B cell (primary cell): ENCODE results near the gene S100A3. TPM values are rescaled to one million over a fixed set of nuclear protein-coding genes. Genes with fewer than 3 reads are reported as not detected.
A peak's percentile ranks its signal among the peaks of the same experiment; 100 is the strongest.

Source experiments
- ATAC-seq: fragments of 200-7000 bp; cut with Tn5 transposase; one replicate; pipeline ENCODE4 v1.10.0; 2021; ENCODE audit warnings: low read depth, mild to moderate bottlenecking, moderate number of reproducible peaks, moderate library complexity
- CTCF ChIA-PET: fragments of 350-600 bp; sonication (Branson Sonifier 250); formaldehyde crosslinking; loops from one replicate; lab custom pipeline; 2021; ENCODE audit warnings: antibody characterized with exemption, inconsistent platforms; lab: Charles Lee
- POLR2A ChIA-PET: fragments of 350-600 bp; sonication (Branson Sonifier 250); formaldehyde crosslinking; loops from one replicate; lab custom pipeline; 2021; ENCODE audit warnings: antibody characterized with exemption; lab: Charles Lee
- DNase-seq: peaks from one replicate; pipeline ENCODE4 v3.0.0; 2013
- H2AFZ ChIP-seq: 2 replicates; pipeline ENCODE4 v1.6.1; 2012; ENCODE audit warnings: mild to moderate bottlenecking, low read depth, low read length; ENCODE audit not compliant: insufficient read depth, poor library complexity, severe bottlenecking
- H3K27ac ChIP-seq, 2 donors: 1 replicate in 1 of 2; 2 replicates in 1 of 2; pipeline ENCODE4 v1.5.1; 2012 to 2013; ENCODE audit warnings: low read length in 2 of 2, mild to moderate bottlenecking in 2 of 2, moderate library complexity in 1 of 2
- H3K27me3 ChIP-seq, 4 experiments: fragments of 200-600 bp in 1 of 4; sonication (generic) in 1 of 4; replicated peaks in 1 of 4; 1 replicate in 2 of 4; 2 replicates in 2 of 4; pipeline versions ENCODE4 v1.6.1 to v1.7.0; 2013 to 2016; ENCODE audit warnings: low read length in 3 of 4, mild to moderate bottlenecking in 2 of 4, mixed read lengths in 1 of 4, moderate library complexity in 1 of 4; ENCODE audit not compliant: insufficient read depth in 4 of 4, control insufficient read depth in 3 of 4; ENCODE audit errors: control extremely low read depth in 1 of 4
- H3K36me3 ChIP-seq, 2 experiments: replicated peaks in 1 of 2; 1 replicate in 1 of 2; 2 replicates in 1 of 2; pipeline versions ENCODE4 v1.6.1 to v1.7.1; 2013; ENCODE audit warnings: low read length in 1 of 2; ENCODE audit not compliant: insufficient read depth in 2 of 2, control insufficient read depth in 1 of 2; ENCODE audit errors: control extremely low read depth in 1 of 2, extremely low read depth in 1 of 2
- H3K4me1 ChIP-seq, 2 donors: fragments of 200-600 bp in 1 of 2; sonication (generic) in 1 of 2; 1 replicate in 1 of 2; 2 replicates in 1 of 2; pipeline versions ENCODE4 v1.5.1 to v1.6.1; 2013 to 2017; ENCODE audit warnings: low read length in 2 of 2; ENCODE audit not compliant: control insufficient read depth in 2 of 2, insufficient read depth in 2 of 2
- H3K4me2 ChIP-seq: replicated peaks from 2 replicates; pipeline ENCODE3; 2012; ENCODE audit warnings: mild to moderate bottlenecking, low read depth, low read length; ENCODE audit not compliant: poor library complexity, severe bottlenecking
- H3K4me3 ChIP-seq, 5 experiments: fragments of 200-600 bp in 1 of 5; sonication (generic) in 1 of 5; 1 replicate in 3 of 5; 2 replicates in 2 of 5; pipeline versions ENCODE4 v1.5.1 to v1.7.0; 2011 to 2016; ENCODE audit warnings: low read length in 4 of 5, mild to moderate bottlenecking in 4 of 5, low read depth in 2 of 5, control low read depth in 1 of 5, moderate library complexity in 1 of 5; ENCODE audit not compliant: insufficient read depth in 1 of 5; ENCODE audit errors: control extremely low read depth in 1 of 5, extremely low read depth in 1 of 5
- H3K79me2 ChIP-seq: fragments of 200-600 bp; sonication (generic); one replicate; pipeline ENCODE4 v1.6.0; 2016; ENCODE audit warnings: low read length; ENCODE audit not compliant: control insufficient read depth, insufficient read depth
- H3K9ac ChIP-seq: fragments of 200-600 bp; sonication (generic); 2 replicates; pipeline ENCODE4 v1.6.1; 2017; ENCODE audit warnings: mild to moderate bottlenecking, low read length, moderate library complexity
- H3K9me3 ChIP-seq, 3 donors: one replicate each; pipeline versions ENCODE4 v1.6.1 to v1.7.1; 2013; ENCODE audit warnings: low read length in 2 of 3; ENCODE audit not compliant: control insufficient read depth in 2 of 3, insufficient read depth in 1 of 3; ENCODE audit errors: control extremely low read depth in 1 of 3
- H4K20me1 ChIP-seq: 2 replicates; pipeline ENCODE4 v1.6.0; 2012; ENCODE audit warnings: mild to moderate bottlenecking, low read length; ENCODE audit not compliant: insufficient read depth, control insufficient read depth, poor library complexity, severe bottlenecking
- H3K27ac Mint-ChIP-seq: one replicate; pipeline ENCODE4 v1.8.0; 2021; ENCODE audit warnings: mixed read lengths
- H3K27me3 Mint-ChIP-seq: one replicate; pipeline ENCODE4 v1.8.0; 2021; ENCODE audit warnings: mixed read lengths
- H3K4me1 Mint-ChIP-seq: one replicate; pipeline ENCODE4 v1.8.0; 2021; ENCODE audit warnings: mixed read lengths
- H3K4me3 Mint-ChIP-seq: one replicate; pipeline ENCODE4 v1.8.0; 2021; ENCODE audit warnings: mixed read lengths
- H3K9me3 Mint-ChIP-seq: one replicate; pipeline ENCODE4 v1.8.0; 2022; ENCODE audit warnings: mixed read lengths; ENCODE audit not compliant: insufficient read depth
- EZH2 ChIP-seq: IDR thresholded peaks from 2 replicates; pipeline ENCODE4 v1.6.1; 2012; ENCODE audit warnings: borderline replicate concordance, low read depth, mild to moderate bottlenecking, moderate library complexity, low read length; ENCODE audit not compliant: insufficient read depth, poor library complexity, severe bottlenecking
- WGBS: methylation state at CpG from one replicate; pipeline ENCODE4 v1.1.5; 2013; ENCODE audit warnings: missing lambda C conversion rate; ENCODE audit not compliant: insufficient coverage; 5-methylcytosine and 5-hydroxymethylcytosine counted together
- intact Hi-C: fragments of 100-400 bp; cut with micrococcal nuclease; formaldehyde crosslinking; loops from one replicate; pipeline ENCODE4 v1.10.0; 2022
- polyA plus RNA-seq: library from polyadenylated mRNA; depleted of rRNA; stranded (reverse); fragments of >200 nt; gene quantifications from 2 replicates; pipeline ENCODE4 v1.2.3, GENCODE V29; 2012
- total RNA-seq, 2 donors: library from RNA; stranded (reverse); fragments of 120-200 nt in 1 of 2; gene quantifications; 1 replicate in 1 of 2; 2 replicates in 1 of 2; pipeline versions ENCODE4 v1.2.3 to v1.2.4, GENCODE V29; 2013 to 2022
- TF ChIP-seq, protein P1 (sequence below): fragments of 200-600 bp; IDR thresholded peaks from one replicate; pipeline ENCODE4 v1.8.0; 2022; ENCODE audit warnings: antibody characterized with exemption, mild to moderate bottlenecking

Gene S100A3
- total and polyA plus RNA-seq, 2 donors (not counting 1 experiment from before 2014, with no cell fraction given): not detected

- POLR2A ChIA-PET: interaction anchor here (1.1 to 1.8 kb wide), 2 partner anchors 34 to 66 kb away, joined by 3 to 5 read pairs; no protein-coding TSS in a partner anchor
- Mint-ChIP-seq H3K9me3 (no peaks in the 10 kb centered on the region), H3K4me1 (peaks cover 41% of the 10 kb centered on the region), H3K4me3 (peak overlapping the region; percentile 47), H3K27me3 (no peaks in the 10 kb centered on the region), H3K27ac (no peak overlapping the region)
- H3K9me3 ChIP-seq: no peaks in the 10 kb centered on the region
- H2AFZ ChIP-seq: peak overlapping the region; percentile 6
- H3K36me3 ChIP-seq: peaks cover 0 to 4% of the 10 kb centered on the region in 2 experiments
- H3K4me2 ChIP-seq: peak overlapping the region; percentile 51
- H3K4me1 ChIP-seq: peaks cover 38 to 48% of the 10 kb centered on the region in 2 donors
- no peaks in the 10 kb centered on the region for H4K20me1 ChIP-seq
- 100% methylated on average over 2 of the region's 2 CpGs for WGBS
- no peak overlapping the region for H3K4me3 ChIP-seq
- ATAC-seq (no peak), DNase-seq (no peak)
- CTCF ChIA-PET: interaction anchor here (0.6 to 10.9 kb wide), 16 partner anchors 9 to 455 kb away, joined by 3 to 189 read pairs (median 4); partner anchors contain the start of genes CHTOP, S100A3, S100A4 and S100A5
- no peaks in the 10 kb centered on the region for H3K27me3 ChIP-seq
- intact Hi-C loops: loop anchor here (2.0 to 10.0 kb wide), 3 partner anchors 67 to 143 kb away; partner anchors contain the start of genes CHTOP, ILF2 and NPR1
- H3K27ac ChIP-seq: no peak overlapping the region
- TF ChIP-seq, protein P1, sequence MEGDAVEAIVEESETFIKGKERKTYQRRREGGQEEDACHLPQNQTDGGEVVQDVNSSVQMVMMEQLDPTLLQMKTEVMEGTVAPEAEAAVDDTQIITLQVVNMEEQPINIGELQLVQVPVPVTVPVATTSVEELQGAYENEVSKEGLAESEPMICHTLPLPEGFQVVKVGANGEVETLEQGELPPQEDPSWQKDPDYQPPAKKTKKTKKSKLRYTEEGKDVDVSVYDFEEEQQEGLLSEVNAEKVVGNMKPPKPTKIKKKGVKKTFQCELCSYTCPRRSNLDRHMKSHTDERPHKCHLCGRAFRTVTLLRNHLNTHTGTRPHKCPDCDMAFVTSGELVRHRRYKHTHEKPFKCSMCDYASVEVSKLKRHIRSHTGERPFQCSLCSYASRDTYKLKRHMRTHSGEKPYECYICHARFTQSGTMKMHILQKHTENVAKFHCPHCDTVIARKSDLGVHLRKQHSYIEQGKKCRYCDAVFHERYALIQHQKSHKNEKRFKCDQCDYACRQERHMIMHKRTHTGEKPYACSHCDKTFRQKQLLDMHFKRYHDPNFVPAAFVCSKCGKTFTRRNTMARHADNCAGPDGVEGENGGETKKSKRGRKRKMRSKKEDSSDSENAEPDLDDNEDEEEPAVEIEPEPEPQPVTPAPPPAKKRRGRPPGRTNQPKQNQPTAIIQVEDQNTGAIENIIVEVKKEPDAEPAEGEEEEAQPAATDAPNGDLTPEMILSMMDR: no peak
- TF ChIP-seq EZH2: no peak
- H3K9ac ChIP-seq: no peak overlapping the region
- H3K79me2 ChIP-seq: peaks cover 10% of the 10 kb centered on the region
These were observed 16.9 kb downstream of the S100A3 start for GRCh38 chr1:153532181-153532580.

DNA sequence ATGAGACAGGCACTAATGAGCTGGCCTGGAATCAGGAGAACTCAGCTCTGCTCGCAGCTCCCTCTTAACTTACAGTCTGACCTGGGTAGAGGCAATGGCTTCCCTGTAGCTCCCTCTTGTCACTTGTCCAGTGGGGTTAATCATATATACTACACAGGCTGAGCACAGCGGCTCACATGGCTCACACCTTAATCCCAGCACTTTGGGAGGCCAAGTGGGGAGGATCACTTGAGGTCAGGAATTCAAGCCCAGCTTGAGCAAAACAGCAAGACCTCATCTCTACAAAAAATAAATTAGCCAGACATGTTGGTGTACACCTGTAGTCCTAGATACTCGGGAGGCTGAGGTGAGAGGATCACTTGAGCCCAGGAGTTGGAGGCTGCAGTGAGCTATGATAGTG, 17.4 kb downstream of the S100A3 start:
- ChIA-PET POLR2A (interaction anchor here (1.1 kb wide), 1 partner anchor 35 kb away, joined by 3 read pairs; no protein-coding TSS in a partner anchor), CTCF (interaction anchor here (0.7 to 10.9 kb wide), 12 partner anchors 9 to 455 kb away, joined by 3 to 189 read pairs (median 6); partner anchors contain the start of genes CHTOP, S100A3, S100A4 and S100A5)
- intact Hi-C loops: loop anchor here (2.0 to 10.0 kb wide), 3 partner anchors 67 to 143 kb away; partner anchors contain the start of genes CHTOP, ILF2 and NPR1
- Histone ChIP-seq H3K4me3 (no peak overlapping the region), H3K79me2 (peaks cover 10% of the 10 kb centered on the region), H2AFZ (no peak overlapping the region), H3K27ac (no peak overlapping the region), H3K27me3 (no peaks in the 10 kb centered on the region), H3K36me3 (peaks cover 0 to 4% of the 10 kb centered on the region in 2 experiments), H3K4me1 (peaks cover 35 to 44% of the 10 kb centered on the region in 2 donors), H4K20me1 (no peaks in the 10 kb centered on the region), H3K9ac (no peak overlapping the region), H3K9me3 (no peaks in the 10 kb centered on the region), H3K4me2 (no peak overlapping the region)
- Mint-ChIP-seq H3K27me3 (no peaks in the 10 kb centered on the region), H3K4me3 (no peak overlapping the region), H3K9me3 (no peaks in the 10 kb centered on the region), H3K4me1 (peaks cover 39% of the 10 kb centered on the region), H3K27ac (no peak overlapping the region)
- TF ChIP-seq, protein P1: no peak
- no peak for TF ChIP-seq EZH2
- no peak for DNase-seq
- WGBS: 100% methylated on average over 1 of the region's 3 CpGs
- ATAC-seq: no peak
